Glutamatergic neuron (in vitro differentiated cells): ENCODE results near the gene RHBDD3. TPM values are rescaled to one million over a fixed set of nuclear protein-coding genes. Genes with fewer than 3 reads are reported as not detected.

Experiments used
- DNase-seq: peaks from one replicate; pipeline ENCODE4 v3.0.0; 2022
- H3K27ac Mint-ChIP-seq: one replicate; pipeline ENCODE4 v1.8.0; 2020; ENCODE audit warnings: mild to moderate bottlenecking, mixed read lengths, inconsistent platforms; ENCODE audit not compliant: unreplicated experiment
- H3K27me3 Mint-ChIP-seq: one replicate; pipeline ENCODE4 v1.8.0; 2020; ENCODE audit warnings: mild to moderate bottlenecking, moderate library complexity, mixed read lengths, inconsistent platforms; ENCODE audit not compliant: unreplicated experiment
- H3K36me3 Mint-ChIP-seq: one replicate; pipeline ENCODE4 v1.8.0; 2020; ENCODE audit warnings: mild to moderate bottlenecking, mixed read lengths, inconsistent platforms; ENCODE audit not compliant: unreplicated experiment
- H3K4me1 Mint-ChIP-seq: one replicate; pipeline ENCODE4 v1.8.0; 2020; ENCODE audit warnings: mild to moderate bottlenecking, low read depth, mixed read lengths, inconsistent platforms; ENCODE audit not compliant: unreplicated experiment
- H3K4me3 Mint-ChIP-seq: one replicate; pipeline ENCODE4 v1.8.0; 2020; ENCODE audit warnings: mild to moderate bottlenecking, mixed read lengths, inconsistent platforms; ENCODE audit not compliant: unreplicated experiment
- H3K9me3 Mint-ChIP-seq: one replicate; pipeline ENCODE4 v1.8.0; 2020; ENCODE audit warnings: mild to moderate bottlenecking, moderate library complexity, mixed read lengths, inconsistent platforms; ENCODE audit not compliant: unreplicated experiment
- CTCF ChIP-seq: fragments of 200-600 bp; sonication (generic); IDR thresholded peaks from one replicate; pipeline ENCODE4 v1.5.0; 2021; ENCODE audit not compliant: partially characterized antibody, unreplicated experiment
- total RNA-seq: library from RNA; stranded (reverse); fragmentation: NEBNext Ultra II Directional; extraction: Animal tissue kit (Norgen Biotek cat#: 25700); gene quantifications from one replicate; pipeline ENCODE4 v1.2.1, GENCODE V29; 2021; ENCODE audit not compliant: unreplicated experiment

Gene RHBDD3
- total RNA-seq, 1 donor from 2014 or later = 50.4 TPM

GRCh38 chr22:29313576-29314466 lies 46.0 kb upstream of the RHBDD3 start:
- Mint-ChIP-seq H3K36me3 (peaks cover 16% of the 10 kb centered on the region), H3K9me3 (peaks cover 6% of the 10 kb centered on the region), H3K27me3 (peaks cover 22% of the 10 kb centered on the region), H3K4me3 (peak overlapping the region; percentile 79), H3K27ac (peak overlapping the region; percentile 55), H3K4me1 (peaks cover 13% of the 10 kb centered on the region)
- no peak for DNase-seq
- TF ChIP-seq CTCF = no peak

GRCh38 chr22:29313126-29313575 lies 45.4 kb upstream of the RHBDD3 start:
- no peak overlapping the region for H3K4me3 Mint-ChIP-seq
- H3K27me3 Mint-ChIP-seq = peaks cover 22% of the 10 kb centered on the region
- peaks cover 16% of the 10 kb centered on the region for H3K36me3 Mint-ChIP-seq
- H3K9me3 Mint-ChIP-seq = peaks cover 6% of the 10 kb centered on the region
- DNase-seq = no peak
- peak; percentile 94 for TF ChIP-seq CTCF
- no peak overlapping the region for H3K27ac Mint-ChIP-seq
- peaks cover 13% of the 10 kb centered on the region for H3K4me1 Mint-ChIP-seq

- Mint-ChIP-seq H3K4me3 (peak overlapping the region; percentile 61), H3K36me3 (peaks cover 16% of the 10 kb centered on the region), H3K4me1 (peaks cover 13% of the 10 kb centered on the region), H3K27ac (no peak overlapping the region), H3K9me3 (peaks cover 8% of the 10 kb centered on the region), H3K27me3 (peaks cover 22% of the 10 kb centered on the region)
- TF ChIP-seq CTCF = no peak
- DNase-seq = no peak
Measured at GRCh38 chr22:29312218-29313125, 44.7 kb upstream of the RHBDD3 start.

GRCh38 chr22:29311464-29312217 lies 43.9 kb upstream of the RHBDD3 start:
- H3K27ac Mint-ChIP-seq = no peak overlapping the region
- TF ChIP-seq CTCF = no peak
- peaks cover 16% of the 10 kb centered on the region for H3K27me3 Mint-ChIP-seq
- peaks cover 13% of the 10 kb centered on the region for H3K4me1 Mint-ChIP-seq
- DNase-seq = no peak
- peaks cover 9% of the 10 kb centered on the region for H3K36me3 Mint-ChIP-seq
- H3K4me3 Mint-ChIP-seq = peak overlapping the region; percentile 61
- peaks cover 7% of the 10 kb centered on the region for H3K9me3 Mint-ChIP-seq
